Neuronal stem cell (in vitro differentiated cells): ENCODE results near the gene ALDH7A1.

ENCODE experiments used
- DNase-seq: peaks from one replicate; pipeline ENCODE4 v3.0.0-alpha.2; 2013; ENCODE audit warnings: low spot score
- H2AFZ ChIP-seq: one replicate; pipeline ENCODE4 v1.6.1; 2013; ENCODE audit warnings: mild to moderate bottlenecking, low read length, inconsistent platforms
- H2AK5ac ChIP-seq: 2 replicates; pipeline ENCODE4 v1.6.1; 2013; ENCODE audit warnings: low read depth, mild to moderate bottlenecking, inconsistent platforms, low read length, moderate library complexity, mixed read lengths
- H2BK120ac ChIP-seq: 2 replicates; pipeline ENCODE4 v1.6.1; 2013; ENCODE audit warnings: low read depth, mild to moderate bottlenecking, inconsistent platforms, low read length, moderate library complexity, mixed read lengths
- H2BK12ac ChIP-seq: one replicate; pipeline ENCODE4 v1.6.1; 2013; ENCODE audit warnings: low read length, inconsistent platforms
- H2BK15ac ChIP-seq: 2 replicates; pipeline ENCODE4 v1.6.1; 2013; ENCODE audit warnings: mild to moderate bottlenecking, low read length, inconsistent platforms, mixed read lengths
- H2BK5ac ChIP-seq: one replicate; pipeline ENCODE4 v1.6.1; 2013; ENCODE audit warnings: inconsistent platforms, mild to moderate bottlenecking, low read length, moderate library complexity
- H3K14ac ChIP-seq: one replicate; pipeline ENCODE4 v1.6.1; 2013; ENCODE audit warnings: low read length, inconsistent platforms
- H3K18ac ChIP-seq: 2 replicates; pipeline ENCODE4 v1.6.1; 2013; ENCODE audit warnings: low read length, inconsistent platforms
- H3K23ac ChIP-seq: 2 replicates; pipeline ENCODE4 v1.6.1; 2013; ENCODE audit warnings: low read depth, mild to moderate bottlenecking, mixed read lengths, low read length, inconsistent platforms; ENCODE audit not compliant: poor library complexity
- H3K27ac ChIP-seq: replicated peaks from 3 replicates; pipeline ENCODE4 v1.5.1; 2013; ENCODE audit warnings: low read length, inconsistent platforms
- H3K27me3 ChIP-seq, 3 experiments: 2 replicates each; pipeline ENCODE4 v1.6.1; 2013; ENCODE audit warnings: low read length in 3 of 3, mild to moderate bottlenecking in 2 of 3, inconsistent platforms in 1 of 3, low read depth in 1 of 3, mixed read lengths in 1 of 3, moderate library complexity in 1 of 3; ENCODE audit not compliant: control insufficient read depth in 3 of 3, insufficient read depth in 3 of 3
- H3K36me3 ChIP-seq, 2 donors: replicated peaks in 1 of 2; 2 replicates each; pipeline ENCODE4 v1.6.1; 2013; ENCODE audit warnings: low read length in 2 of 2; ENCODE audit not compliant: control insufficient read depth in 2 of 2, insufficient read depth in 2 of 2
- H3K4ac ChIP-seq: 2 replicates; pipeline ENCODE4 v1.6.1; 2013; ENCODE audit warnings: inconsistent platforms, mild to moderate bottlenecking, low read length, moderate library complexity
- H3K4me1 ChIP-seq, 2 donors: 1 replicate in 1 of 2; 2 replicates in 1 of 2; pipeline ENCODE4 v1.6.1; 2013; ENCODE audit warnings: low read length in 2 of 2, low read depth in 1 of 2; ENCODE audit not compliant: control insufficient read depth in 2 of 2, insufficient read depth in 1 of 2
- H3K4me2 ChIP-seq: one replicate; pipeline ENCODE4 v1.6.1; 2013; ENCODE audit warnings: mild to moderate bottlenecking, low read length, inconsistent platforms; ENCODE audit not compliant: insufficient read depth, poor library complexity, severe bottlenecking
- H3K4me3 ChIP-seq, 2 donors: 2 replicates each; pipeline ENCODE4 v1.5.1; 2013; ENCODE audit warnings: low read length in 2 of 2, mild to moderate bottlenecking in 2 of 2, inconsistent platforms in 1 of 2, moderate library complexity in 1 of 2
- H3K79me1 ChIP-seq: one replicate; pipeline ENCODE4 v1.6.1; 2013; ENCODE audit warnings: low read depth, mild to moderate bottlenecking, inconsistent platforms, low read length, moderate library complexity
- H3K9ac ChIP-seq: one replicate; pipeline ENCODE4 v1.6.1; 2013; ENCODE audit warnings: mild to moderate bottlenecking, low read depth, low read length, inconsistent platforms; ENCODE audit not compliant: poor library complexity
- H3K9me3 ChIP-seq, 2 donors: replicated peaks in 1 of 2; 2 replicates each; pipeline versions ENCODE3 to v1.6.1; 2013; ENCODE audit warnings: low read length in 2 of 2, mild to moderate bottlenecking in 2 of 2, inconsistent platforms in 1 of 2, low read depth in 1 of 2, mixed read lengths in 1 of 2, moderate library complexity in 1 of 2; ENCODE audit not compliant: control insufficient read depth in 2 of 2, insufficient read depth in 1 of 2
- H4K8ac ChIP-seq: one replicate; pipeline ENCODE4 v1.6.1; 2013; ENCODE audit warnings: low read depth, mild to moderate bottlenecking, inconsistent platforms, low read length, moderate library complexity
- H4K91ac ChIP-seq: one replicate; pipeline ENCODE4 v1.6.1; 2013; ENCODE audit warnings: low read length, low read depth, mild to moderate bottlenecking, inconsistent platforms; ENCODE audit not compliant: poor library complexity
- WGBS, 2 donors: extraction: QIAGEN DNeasy Blood & Tissue Kit; methylation state at CpG; one replicate each; pipeline ENCODE4 v1.1.7; 2013; ENCODE audit warnings: missing lambda C conversion rate in 2 of 2, mixed read lengths in 1 of 2; ENCODE audit not compliant: insufficient read length in 2 of 2, insufficient replicate concordance in 1 of 2; ENCODE audit errors: extremely low coverage in 2 of 2; 5-methylcytosine and 5-hydroxymethylcytosine counted together

ALDH7A1 gene

DNA sequence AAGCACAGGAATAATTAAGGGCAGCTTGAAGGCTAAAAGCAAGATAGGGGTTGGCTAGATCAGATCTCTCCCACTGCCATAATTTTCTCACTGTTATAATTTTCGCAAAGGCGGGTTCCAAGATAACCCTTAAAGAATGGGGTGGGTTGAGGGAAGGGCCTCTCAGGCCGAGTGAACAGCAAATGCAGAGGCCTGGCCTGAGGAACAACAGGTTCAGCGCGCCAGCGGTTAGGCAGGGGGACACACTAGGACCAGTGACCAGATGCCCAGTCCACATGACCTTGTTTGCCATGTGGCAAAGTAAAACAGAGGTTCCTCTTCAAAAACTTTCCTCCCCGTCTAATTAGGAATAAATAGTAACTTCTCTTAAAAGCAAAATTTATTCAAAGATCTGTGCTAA, 4.5 kb upstream of the ALDH7A1 start:
- Histone ChIP-seq H3K4me1 (peaks cover 5 to 7% of the 10 kb centered on the region in 2 donors), H3K14ac (no peak overlapping the region), H4K8ac (no peak overlapping the region), H2AK5ac (no peak overlapping the region), H3K23ac (no peak overlapping the region), H3K27ac (no peak overlapping the region), H2AFZ (no peak overlapping the region), H3K27me3 (no peaks in the 10 kb centered on the region), H3K18ac (no peak overlapping the region), H3K9ac (no peak overlapping the region), H3K9me3 (no peaks in the 10 kb centered on the region), H3K4me3 (no peak overlapping the region), H4K91ac (no peak overlapping the region), H2BK5ac (no peak overlapping the region), H3K4me2 (no peak overlapping the region), H3K79me1 (peaks cover 9% of the 10 kb centered on the region), H2BK120ac (no peak overlapping the region), H3K36me3 (peaks cover 8 to 22% of the 10 kb centered on the region in 2 donors), H2BK12ac (peak overlapping the region; percentile 73), H3K4ac (no peak overlapping the region), H2BK15ac (peak overlapping the region; percentile 75)
- no peak for DNase-seq
- WGBS, 2 donors, result no CpG with 5 or more reads among the region's 7 CpGs

DNA sequence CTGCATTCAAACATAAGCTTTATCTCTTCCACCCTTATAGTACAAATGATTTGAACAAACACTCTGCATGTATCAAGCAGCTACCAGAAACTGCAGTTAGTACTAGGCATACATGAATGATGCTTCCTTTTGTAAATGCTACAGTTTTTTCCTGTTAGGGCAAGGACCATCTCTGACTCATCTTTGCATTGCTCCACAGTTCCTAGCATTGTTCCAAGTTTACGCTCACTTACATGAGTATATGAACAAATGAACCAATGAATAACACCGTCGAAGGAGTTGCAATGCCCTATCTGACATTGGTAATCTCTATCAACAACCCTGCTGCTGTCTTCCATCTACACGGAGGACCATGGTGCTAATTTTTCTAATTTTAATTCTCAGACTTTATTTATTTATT, 2.1 kb upstream of the ALDH7A1 start:
- H2BK5ac ChIP-seq, result no peak overlapping the region

DNA sequence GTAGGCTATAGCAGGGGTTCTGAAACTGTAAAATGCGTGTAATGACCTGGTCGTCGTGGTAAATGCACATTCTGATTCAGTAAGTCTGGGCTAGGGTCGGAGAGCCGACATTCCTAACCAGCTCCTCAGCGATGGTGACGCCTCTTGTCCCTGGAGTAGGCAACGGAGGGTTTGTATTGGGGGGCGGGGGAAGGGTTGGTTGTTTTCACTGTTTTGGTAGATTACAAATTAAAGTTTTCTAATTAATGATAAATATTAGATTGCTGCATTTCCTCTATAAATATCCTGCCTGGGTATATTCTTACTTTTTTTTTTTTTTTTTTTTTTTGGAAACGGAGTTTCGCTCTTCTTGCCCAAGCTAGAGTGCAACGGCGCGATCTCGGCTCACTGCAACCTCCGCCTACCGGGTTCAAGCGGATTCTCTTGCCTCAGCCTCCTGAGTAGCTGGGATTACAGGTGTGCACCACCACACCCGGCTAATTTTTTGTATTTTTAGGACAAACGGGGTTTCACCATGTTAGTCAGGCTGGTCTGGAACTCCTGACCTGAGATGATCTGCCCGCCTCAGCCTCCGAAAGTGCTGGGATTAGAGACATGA, 566 bp upstream of the ALDH7A1 start:
- Histone ChIP-seq H3K9me3 (peaks cover 0 to 11% of the 10 kb centered on the region in 2 donors), H3K18ac (peak overlapping the region; percentile 6), H2BK5ac (no peak overlapping the region), H3K23ac (no peak overlapping the region), H4K91ac (no peak overlapping the region), H3K27ac (peak overlapping the region; percentile 77), H3K79me1 (no peaks in the 10 kb centered on the region), H2AFZ (peak overlapping the region; percentile 90), H2BK12ac (no peak overlapping the region), H3K4me2 (peak overlapping the region; percentile 61), H3K36me3 (peaks cover 3 to 27% of the 10 kb centered on the region in 2 donors), H2BK120ac (no peak overlapping the region), H2BK15ac (no peak overlapping the region), H3K27me3 (no peaks in the 10 kb centered on the region), H2AK5ac (no peak overlapping the region), H3K4me3 (peak overlapping the region; percentile 76 to 97), H3K14ac (no peak overlapping the region), H3K4me1 (peaks cover 3 to 8% of the 10 kb centered on the region in 2 donors), H3K4ac (no peak overlapping the region), H4K8ac (no peak overlapping the region), H3K9ac (peak overlapping the region; percentile 71)
- no CpG with 5 or more reads among the region's 22 CpGs for WGBS, 2 donors
- no peak for DNase-seq

More for the DNA sequence above, 2.1 kb upstream of the ALDH7A1 start:
- no peak for DNase-seq
- H3K36me3 ChIP-seq, result peaks cover under 1 to 12% of the 10 kb centered on the region in 2 donors
- no peak overlapping the region for H3K9ac ChIP-seq
- no peak overlapping the region for H2BK15ac ChIP-seq
- no peak overlapping the region for H3K14ac ChIP-seq
- H4K8ac ChIP-seq, result no peak overlapping the region
- no CpG with 5 or more reads among the region's 4 CpGs for WGBS, 2 donors
- H2BK12ac ChIP-seq, result no peak overlapping the region
- H3K4me3 ChIP-seq, result no peak overlapping the region
- no peak overlapping the region for H3K4ac ChIP-seq
- no peak overlapping the region for H2AFZ ChIP-seq
- peaks cover 9% of the 10 kb centered on the region for H3K79me1 ChIP-seq
- no peak overlapping the region for H3K27ac ChIP-seq
- H3K4me2 ChIP-seq, result no peak overlapping the region
- H3K9me3 ChIP-seq, result no peaks in the 10 kb centered on the region
- H2AK5ac ChIP-seq, result no peak overlapping the region
- no peak overlapping the region for H3K18ac ChIP-seq
- no peak overlapping the region for H2BK120ac ChIP-seq
- H4K91ac ChIP-seq, result no peak overlapping the region
- peaks cover 4 to 9% of the 10 kb centered on the region in 2 donors for H3K4me1 ChIP-seq
- H3K27me3 ChIP-seq, result no peaks in the 10 kb centered on the region
- no peak overlapping the region for H3K23ac ChIP-seq

DNA sequence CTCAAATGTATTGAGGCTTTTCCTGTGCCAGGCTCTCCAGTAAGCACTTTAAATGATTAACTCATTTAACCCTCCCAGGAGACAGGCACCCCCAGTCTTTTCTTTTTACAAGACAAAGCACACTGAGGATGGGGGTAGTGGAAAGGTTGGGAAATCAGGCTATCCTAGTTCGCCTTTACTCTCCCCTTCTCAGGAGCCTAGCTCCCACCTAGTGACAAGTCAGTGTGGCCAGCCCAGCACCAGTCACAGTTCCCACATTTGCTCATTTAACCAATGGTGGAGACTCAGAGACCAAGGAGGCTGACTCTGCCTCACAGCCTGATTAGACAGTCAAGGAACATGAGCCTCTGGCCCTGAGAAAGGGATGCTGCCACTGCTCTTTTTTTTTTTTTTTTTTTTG, 3.5 kb downstream of the ALDH7A1 start:
- H3K4me1 ChIP-seq, result peaks cover 0 to 4% of the 10 kb centered on the region in 2 donors
- no peak overlapping the region for H3K4me3 ChIP-seq
- no peak overlapping the region for H3K4ac ChIP-seq
- H3K79me1 ChIP-seq, result peaks cover 3% of the 10 kb centered on the region
- no peak overlapping the region for H3K14ac ChIP-seq
- no peak overlapping the region for H3K9ac ChIP-seq
- H2BK5ac ChIP-seq, result no peak overlapping the region
- no peak overlapping the region for H2AK5ac ChIP-seq
- H3K36me3 ChIP-seq, result peaks cover 15 to 61% of the 10 kb centered on the region in 2 donors
- H3K27ac ChIP-seq, result no peak overlapping the region
- no peak for DNase-seq
- no peak overlapping the region for H2BK15ac ChIP-seq
- H3K27me3 ChIP-seq, result no peaks in the 10 kb centered on the region
- no CpG with 5 or more reads among the region's 1 CpG for WGBS, 2 donors
- H3K9me3 ChIP-seq, result peaks cover 0 to 15% of the 10 kb centered on the region in 2 donors
- no peak overlapping the region for H2BK120ac ChIP-seq
- no peak overlapping the region for H3K4me2 ChIP-seq
- H2AFZ ChIP-seq, result no peak overlapping the region
- no peak overlapping the region for H3K23ac ChIP-seq
- no peak overlapping the region for H4K91ac ChIP-seq
- H3K18ac ChIP-seq, result no peak overlapping the region
- H4K8ac ChIP-seq, result no peak overlapping the region
- no peak overlapping the region for H2BK12ac ChIP-seq
